ENCODE results near the gene GINS2. TPM values are rescaled to one million over a fixed set of nuclear protein-coding genes. Genes with fewer than 3 reads are reported as not detected.

Gene GINS2
- polyA plus RNA-seq, 1 experiment: 5.1 TPM

GRCh38 chr16:85646976-85647375, 41.8 kb downstream of the GINS2 start:
- no peak for TF ChIP-seq CTCF (IDR thresholded peaks at IDR 0.05; ENCODE audit: low read depth, low read length)
- CTCF ChIA-PET: no interaction called here
- POLR2A ChIA-PET: no interaction called here
- no peaks in the 10 kb centered on the region for H3K9me3 ChIP-seq (ENCODE audit: control insufficient read depth, insufficient read depth, low read length)
- no peak for DNase-seq (ENCODE audit: low read depth, low spot score)
- no peak overlapping the region for H3K27ac ChIP-seq (ENCODE audit: low read depth, low read length)
- no peak overlapping the region for H3K4me3 ChIP-seq (ENCODE audit: low read depth, low read length)
- H3K27me3 ChIP-seq (ENCODE audit: control insufficient read depth, insufficient read depth, low read length): no peaks in the 10 kb centered on the region

- Histone ChIP-seq H3K27me3 (ENCODE audit: control insufficient read depth, insufficient read depth, low read length) (no peaks in the 10 kb centered on the region), H3K4me3 (ENCODE audit: low read depth, low read length) (no peak overlapping the region), H3K27ac (ENCODE audit: low read depth, low read length) (no peak overlapping the region), H3K9me3 (ENCODE audit: control insufficient read depth, insufficient read depth, low read length) (no peaks in the 10 kb centered on the region)
- TF ChIP-seq CTCF (IDR thresholded peaks at IDR 0.05; ENCODE audit: low read depth, low read length): no peak
- POLR2A ChIA-PET: no interaction called here
- no peak for DNase-seq (ENCODE audit: low read depth, low spot score)
- CTCF ChIA-PET: no interaction called here
Observed at GRCh38 chr16:85646358-85646907, 42.3 kb downstream of the GINS2 start.

DNA sequence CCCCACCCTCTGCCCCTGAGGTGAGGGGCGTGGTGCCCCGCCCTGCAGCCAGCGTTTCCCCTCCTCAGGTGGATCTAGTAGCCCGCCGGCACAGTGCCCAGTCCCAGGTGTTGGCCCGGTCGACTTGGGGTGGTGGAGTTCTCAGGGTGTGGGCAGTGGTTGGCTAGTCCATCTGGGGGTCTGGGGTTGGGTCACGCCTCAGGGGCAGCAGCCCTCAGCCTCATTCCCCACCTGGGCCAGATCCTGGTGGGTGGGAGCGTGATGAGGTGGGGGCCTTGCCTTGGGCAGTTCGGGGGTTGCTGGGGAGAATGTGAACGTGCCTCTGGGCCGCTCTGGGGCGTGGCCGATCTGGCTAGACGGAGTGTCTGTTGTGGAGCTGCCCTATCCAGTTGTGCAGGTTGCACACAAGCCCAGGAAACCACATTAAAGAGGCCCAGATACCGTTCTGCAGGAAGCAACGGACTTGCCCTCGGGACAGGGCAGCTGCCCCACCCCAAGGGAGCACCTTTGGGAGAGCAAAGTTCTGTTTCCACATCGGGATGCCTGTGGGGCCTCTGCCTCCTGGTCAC, 43.6 kb downstream of the GINS2 start:
- H3K27me3 ChIP-seq (ENCODE audit: control insufficient read depth, insufficient read depth, low read length): no peaks in the 10 kb centered on the region
- DNase-seq (ENCODE audit: low read depth, low spot score): no peak
- TF ChIP-seq CTCF (IDR thresholded peaks at IDR 0.05; ENCODE audit: low read depth, low read length): no peak
- CTCF ChIA-PET: no interaction called here
- H3K27ac ChIP-seq (ENCODE audit: low read depth, low read length): no peak overlapping the region
- H3K4me3 ChIP-seq (ENCODE audit: low read depth, low read length): no peak overlapping the region
- H3K9me3 ChIP-seq (ENCODE audit: control insufficient read depth, insufficient read depth, low read length): no peaks in the 10 kb centered on the region
- POLR2A ChIA-PET: no interaction called here

DNA sequence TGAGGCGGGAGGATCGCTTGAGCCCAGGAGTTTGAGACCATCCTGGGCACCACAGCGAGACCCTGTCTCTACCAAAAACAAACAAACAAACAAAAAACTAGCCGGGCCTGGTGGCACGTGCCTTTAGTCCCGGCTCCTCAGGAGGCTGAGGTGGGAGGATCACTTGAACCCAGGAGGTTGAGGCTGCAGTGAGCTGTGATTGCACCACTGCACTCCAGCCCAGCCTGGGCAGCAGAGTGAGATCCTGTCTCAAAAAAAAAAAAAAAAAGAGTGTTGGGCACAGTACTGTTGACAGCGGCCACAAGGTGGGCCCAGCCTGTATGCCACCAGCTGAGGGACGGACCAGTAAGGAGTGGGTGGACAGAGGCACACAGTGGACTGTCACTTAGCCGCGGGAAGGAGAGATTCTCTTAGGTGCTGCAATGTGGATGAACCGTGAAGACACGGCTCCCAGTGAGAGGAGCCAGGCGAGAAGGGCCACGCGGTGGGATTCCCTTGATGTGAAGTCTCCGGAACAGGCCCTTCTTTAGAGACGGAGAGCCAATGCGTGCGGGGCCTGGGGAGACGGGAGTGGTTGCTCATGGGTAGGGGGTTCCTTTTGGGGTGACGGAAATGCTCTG, 44.6 kb downstream of the GINS2 start:
- no peak for TF ChIP-seq CTCF (IDR thresholded peaks at IDR 0.05; ENCODE audit: low read depth, low read length)
- Histone ChIP-seq H3K9me3 (ENCODE audit: control insufficient read depth, insufficient read depth, low read length) (no peaks in the 10 kb centered on the region), H3K27ac (ENCODE audit: low read depth, low read length) (no peak overlapping the region), H3K4me3 (ENCODE audit: low read depth, low read length) (no peak overlapping the region), H3K27me3 (ENCODE audit: control insufficient read depth, insufficient read depth, low read length) (no peaks in the 10 kb centered on the region)
- ChIA-PET POLR2A (no interaction called here), CTCF (no interaction called here)
- no peak for DNase-seq (ENCODE audit: low read depth, low spot score)

DNA sequence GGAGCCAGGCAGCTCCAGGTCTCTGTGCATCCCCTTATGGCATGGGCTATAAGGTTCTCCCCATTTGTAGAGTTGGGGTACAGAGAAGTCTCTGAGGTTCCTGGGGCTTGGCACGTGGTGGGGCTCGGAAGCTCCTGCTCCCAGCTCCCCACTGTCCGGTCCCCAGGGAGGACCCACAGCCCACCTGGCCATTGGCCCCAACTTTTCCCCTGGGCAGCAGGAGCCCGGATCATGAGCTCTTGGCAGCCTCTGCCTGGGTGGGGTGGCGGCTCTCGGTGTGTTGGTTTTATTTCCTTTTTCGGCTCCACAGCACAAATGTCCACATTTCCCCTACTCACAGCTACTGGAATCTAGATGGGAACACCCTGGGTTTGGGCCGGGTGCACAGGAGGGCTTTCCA, 45.1 kb downstream of the GINS2 start:
- no peak overlapping the region for H3K4me3 ChIP-seq (ENCODE audit: low read depth, low read length)
- TF ChIP-seq CTCF (IDR thresholded peaks at IDR 0.05; ENCODE audit: low read depth, low read length): no peak
- POLR2A ChIA-PET: no interaction called here
- CTCF ChIA-PET: interaction anchor here (1.0 kb wide), 1 partner anchor 27 kb away, joined by 3 read pairs; no protein-coding TSS in a partner anchor
- H3K27me3 ChIP-seq (ENCODE audit: control insufficient read depth, insufficient read depth, low read length): no peaks in the 10 kb centered on the region
- no peak overlapping the region for H3K27ac ChIP-seq (ENCODE audit: low read depth, low read length)
- no peaks in the 10 kb centered on the region for H3K9me3 ChIP-seq (ENCODE audit: control insufficient read depth, insufficient read depth, low read length)
- DNase-seq (ENCODE audit: low read depth, low spot score): no peak
